DOHH2 (cell line): ENCODE measurements around the gene CCNE1.

Experiments
- CTCF ChIP-seq: fragments of 200-600 bp; sonication (generic); IDR thresholded peaks from one replicate; pipeline ENCODE4 v1.5.1; 2014; ENCODE audit warnings: antibody characterized with exemption, mild to moderate bottlenecking, low read depth, low read length; ENCODE audit not compliant: poor library complexity, severe bottlenecking
- EZH2phosphoT487 ChIP-seq: fragments of 200-600 bp; sonication (generic); IDR thresholded peaks from 2 replicates; pipeline ENCODE4 v1.6.1; 2017; ENCODE audit warnings: borderline replicate concordance, mild to moderate bottlenecking, antibody characterized with exemption, low read length, moderate library complexity, mixed read lengths

GRCh38 chr19:29764361-29764760 lies 47.4 kb upstream of the CCNE1 start:
- TF ChIP-seq CTCF = no peak
- no peak for TF ChIP-seq EZH2phosphoT487
